Sigmoid colon (tissue), 7 donors: ENCODE results near the gene MED22. TPM values are rescaled to one million over a fixed set of nuclear protein-coding genes. Genes with fewer than 3 reads are reported as not detected.
A peak's percentile ranks its signal among the peaks of the same experiment; 100 is the strongest.

Experiments
- DNase-seq: peaks from one replicate; pipeline ENCODE4 v3.0.0-alpha.2; 2019
- H3K27ac ChIP-seq, 4 donors: fragments of 200-600 bp; sonication (generic); one replicate each; pipeline ENCODE4 v1.5.1; 2016 to 2019; ENCODE audit warnings: mild to moderate bottlenecking in 1 of 4
- H3K27me3 ChIP-seq, 3 donors: fragments of 200-600 bp; sonication (generic); one replicate each; pipeline ENCODE4 v1.5.1; 2019; ENCODE audit warnings: mild to moderate bottlenecking in 1 of 3
- H3K36me3 ChIP-seq, 4 donors: fragments of 200-600 bp; sonication (generic); one replicate each; pipeline ENCODE4 v1.5.1; 2016 to 2019
- H3K4me1 ChIP-seq, 4 donors: fragments of 200-600 bp; sonication (generic); one replicate each; pipeline ENCODE4 v1.5.1; 2017 to 2019
- H3K4me3 ChIP-seq, 4 donors: fragments of 200-600 bp; sonication (generic); one replicate each; pipeline ENCODE4 v1.5.1; 2017 to 2019; ENCODE audit warnings: mild to moderate bottlenecking in 2 of 4, moderate library complexity in 1 of 4
- H3K9me3 ChIP-seq, 4 donors: fragments of 200-600 bp in 3 of 4; sonication (generic) in 3 of 4; one replicate each; pipeline versions ENCODE4 v1.5.1 to v1.6.1; 2013 to 2019
- EP300 ChIP-seq, 4 donors: sonication (generic); formaldehyde crosslinking; IDR thresholded peaks; one replicate each; pipeline ENCODE4 v1.6.1; 2017; ENCODE audit warnings: antibody characterized with exemption in 4 of 4
- POLR2A ChIP-seq, 2 donors: fragments of 450-650 bp; IDR thresholded peaks; one replicate each; pipeline ENCODE4 v1.6.1; 2016; ENCODE audit warnings: antibody characterized with exemption in 2 of 2, mild to moderate bottlenecking in 2 of 2, moderate library complexity in 2 of 2
- POLR2AphosphoS5 ChIP-seq, 4 donors: sonication (generic); formaldehyde crosslinking; IDR thresholded peaks; one replicate each; pipeline ENCODE4 v1.6.1; 2017; ENCODE audit warnings: antibody characterized with exemption in 4 of 4
- WGBS, 2 donors: extraction: QIAGEN DNeasy Blood & Tissue Kit; methylation state at CpG; one replicate each; pipeline ENCODE4 v1.1.7; 2013; 5-methylcytosine and 5-hydroxymethylcytosine counted together
- intact Hi-C: fragments of 100-400 bp; cut with DNase I; formaldehyde crosslinking; loops from one replicate; pipeline ENCODE4 v1.15.1; 2023
- polyA plus RNA-seq, 3 donors: library from polyadenylated mRNA; stranded (reverse); fragments of 200-250 nt; gene quantifications; one replicate each; pipeline ENCODE4 v1.2.3, GENCODE V29; 2013
- total RNA-seq, 4 donors: library from RNA; depleted of rRNA; stranded (reverse); fragments of >200 nt; gene quantifications; one replicate each; pipeline ENCODE4 v1.1.0, GENCODE V29; 2016
- TF ChIP-seq, protein P1 (sequence below), 4 experiments: fragments of 450-650 bp in 3 of 4; fragments of 200-600 bp in 1 of 4; IDR thresholded peaks; one replicate each; pipeline ENCODE4 v1.5.1; 2016 to 2019; ENCODE audit warnings: antibody characterized with exemption in 4 of 4, mild to moderate bottlenecking in 3 of 4, moderate library complexity in 2 of 4
- donor health status: healthy with polysubstance abuse.
- donor health status: Bipolar disorder and iron deficiency.
- donor health status: healthy.

Gene MED22
- total and polyA plus RNA-seq, 7 donors = 8.4 to 31.3 (median 23.7) TPM

DNA sequence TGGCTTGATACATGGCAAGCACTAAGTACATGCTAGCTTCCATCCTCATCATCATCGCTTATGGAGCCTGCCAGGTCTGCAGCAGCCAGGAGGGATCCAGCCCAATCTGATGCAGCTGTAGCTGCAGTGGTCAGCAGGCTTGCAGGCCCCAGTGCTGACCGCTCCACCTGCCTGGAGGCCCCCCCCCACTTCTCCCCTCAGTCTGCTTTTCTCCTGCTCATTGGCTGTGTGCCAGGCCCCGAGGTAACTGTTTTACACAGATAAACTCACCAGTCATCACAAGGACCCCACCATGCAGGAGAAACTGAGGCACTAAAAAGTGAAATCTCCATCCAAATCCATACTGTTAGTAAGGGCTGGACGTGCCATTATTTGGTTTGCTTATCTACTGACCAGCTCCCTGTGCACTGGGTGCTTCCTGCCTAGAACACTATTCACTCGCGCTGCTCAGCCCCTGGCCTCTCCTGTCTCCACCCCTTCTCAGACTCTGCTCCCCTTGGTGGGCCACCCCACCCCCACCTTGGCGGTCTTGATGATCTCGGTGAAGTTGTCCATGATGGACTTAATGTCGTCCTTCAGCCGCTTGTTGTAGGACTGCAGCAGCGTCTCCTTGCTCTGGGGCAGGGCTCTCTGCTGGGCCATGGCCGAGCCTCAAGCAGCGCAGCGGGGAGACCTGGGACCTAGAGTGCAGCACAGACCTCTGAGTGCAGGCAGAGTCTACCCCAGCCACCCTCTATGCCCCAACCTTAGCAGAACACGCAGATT lies 1.7 kb downstream of the MED22 start:
- intact Hi-C loops = loop anchor here (5.0 kb wide), 1 partner anchor 116 kb away; no protein-coding TSS in a partner anchor
- 79 to 80% methylated on average over 15 of the region's 15 CpGs for WGBS, 2 donors
- Histone ChIP-seq H3K4me1 (peaks cover 0 to 31% (median 27%) of the 10 kb centered on the region in 4 donors), H3K27ac (peak overlapping the region; percentile 90 to 93 (median 92)), H3K36me3 (peaks cover 46 to 69% (median 57%) of the 10 kb centered on the region in 4 donors), H3K9me3 (no peaks in the 10 kb centered on the region), H3K27me3 (no peaks in the 10 kb centered on the region), H3K4me3 (peak overlapping the region; percentile 78 to 96 (median 88))
- no peak for DNase-seq
- TF ChIP-seq POLR2AphosphoS5 (IDR thresholded peaks at IDR 0.05) (no peak), EP300 (IDR thresholded peaks at IDR 0.05) (no peak), POLR2A (IDR thresholded peaks at IDR 0.05) (no peak)
- TF ChIP-seq, protein P1, sequence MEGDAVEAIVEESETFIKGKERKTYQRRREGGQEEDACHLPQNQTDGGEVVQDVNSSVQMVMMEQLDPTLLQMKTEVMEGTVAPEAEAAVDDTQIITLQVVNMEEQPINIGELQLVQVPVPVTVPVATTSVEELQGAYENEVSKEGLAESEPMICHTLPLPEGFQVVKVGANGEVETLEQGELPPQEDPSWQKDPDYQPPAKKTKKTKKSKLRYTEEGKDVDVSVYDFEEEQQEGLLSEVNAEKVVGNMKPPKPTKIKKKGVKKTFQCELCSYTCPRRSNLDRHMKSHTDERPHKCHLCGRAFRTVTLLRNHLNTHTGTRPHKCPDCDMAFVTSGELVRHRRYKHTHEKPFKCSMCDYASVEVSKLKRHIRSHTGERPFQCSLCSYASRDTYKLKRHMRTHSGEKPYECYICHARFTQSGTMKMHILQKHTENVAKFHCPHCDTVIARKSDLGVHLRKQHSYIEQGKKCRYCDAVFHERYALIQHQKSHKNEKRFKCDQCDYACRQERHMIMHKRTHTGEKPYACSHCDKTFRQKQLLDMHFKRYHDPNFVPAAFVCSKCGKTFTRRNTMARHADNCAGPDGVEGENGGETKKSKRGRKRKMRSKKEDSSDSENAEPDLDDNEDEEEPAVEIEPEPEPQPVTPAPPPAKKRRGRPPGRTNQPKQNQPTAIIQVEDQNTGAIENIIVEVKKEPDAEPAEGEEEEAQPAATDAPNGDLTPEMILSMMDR (IDR thresholded peaks at IDR 0.05) = no peak

DNA sequence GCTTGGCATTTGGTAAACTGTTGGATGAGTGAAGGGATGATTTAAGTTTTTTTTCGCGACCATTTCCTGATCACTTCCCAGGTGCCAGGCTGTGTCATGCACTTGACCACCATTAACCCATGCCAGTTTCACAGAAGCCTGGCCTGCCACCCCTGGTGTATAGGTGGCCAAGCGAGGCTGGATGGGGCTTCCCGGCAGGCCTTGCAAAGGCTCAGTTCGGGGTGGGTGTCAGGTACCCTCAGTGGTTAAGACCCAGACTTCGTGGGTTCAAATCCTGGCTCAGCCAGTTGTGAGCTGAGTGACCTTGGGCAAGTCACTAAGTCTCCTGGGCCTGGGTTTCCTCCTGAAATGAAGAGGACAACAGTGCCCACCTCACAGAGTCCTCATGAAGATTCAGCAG lies 2.3 kb downstream of the MED22 start:
- H3K27me3 ChIP-seq = no peaks in the 10 kb centered on the region
- H3K27ac ChIP-seq = peak overlapping the region in 2 of 4 donors; percentile 93
- TF ChIP-seq POLR2AphosphoS5 (IDR thresholded peaks at IDR 0.05) (no peak), EP300 (IDR thresholded peaks at IDR 0.05) (no peak)
- H3K4me1 ChIP-seq = peaks cover 0 to 31% (median 27%) of the 10 kb centered on the region in 4 donors
- H3K9me3 ChIP-seq = no peaks in the 10 kb centered on the region
- 95 to 96% methylated on average over 6 of the region's 6 CpGs for WGBS, 2 donors
- peaks cover 45 to 69% (median 56%) of the 10 kb centered on the region in 4 donors for H3K36me3 ChIP-seq
- no peak overlapping the region for H3K4me3 ChIP-seq
- no peak for DNase-seq
- intact Hi-C loops = loop anchor here (5.0 kb wide), 1 partner anchor 117 kb away; no protein-coding TSS in a partner anchor

DNA sequence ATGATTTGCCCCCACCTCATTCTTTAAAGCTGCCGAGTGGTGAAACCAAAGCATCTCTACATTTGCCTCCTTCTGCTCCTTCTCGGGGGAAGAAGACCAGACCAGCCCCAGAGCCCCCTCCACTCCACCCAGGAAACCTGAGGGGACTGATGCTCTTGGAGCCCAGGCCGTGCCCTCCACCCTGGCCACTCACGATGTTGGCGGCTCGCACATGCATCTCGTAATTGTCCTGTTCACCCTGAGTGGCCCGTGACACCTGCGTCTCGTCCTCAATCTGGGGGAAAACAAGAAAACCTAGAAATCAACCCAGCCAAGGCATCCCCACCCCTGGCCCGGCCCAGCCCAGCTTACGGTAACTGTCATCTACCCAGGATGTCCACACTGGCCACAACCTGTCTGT lies 3.0 kb downstream of the MED22 start:
- TF ChIP-seq EP300 (IDR thresholded peaks at IDR 0.05) (no peak), POLR2AphosphoS5 (IDR thresholded peaks at IDR 0.05) (no peak), POLR2A (IDR thresholded peaks at IDR 0.05) (no peak)
- TF ChIP-seq, protein P1 (IDR thresholded peaks at IDR 0.05) = no peak
- Histone ChIP-seq H3K4me1 (peaks cover 0 to 31% (median 26%) of the 10 kb centered on the region in 4 donors), H3K4me3 (no peak overlapping the region), H3K27me3 (no peaks in the 10 kb centered on the region), H3K36me3 (peaks cover 41 to 69% (median 52%) of the 10 kb centered on the region in 4 donors), H3K27ac (no peak overlapping the region), H3K9me3 (no peaks in the 10 kb centered on the region)
- WGBS, 2 donors = 95% methylated on average over 12 of the region's 12 CpGs
- intact Hi-C loops = loop anchor here (5.0 kb wide), 1 partner anchor 117 kb away; no protein-coding TSS in a partner anchor
- no peak for DNase-seq

DNA sequence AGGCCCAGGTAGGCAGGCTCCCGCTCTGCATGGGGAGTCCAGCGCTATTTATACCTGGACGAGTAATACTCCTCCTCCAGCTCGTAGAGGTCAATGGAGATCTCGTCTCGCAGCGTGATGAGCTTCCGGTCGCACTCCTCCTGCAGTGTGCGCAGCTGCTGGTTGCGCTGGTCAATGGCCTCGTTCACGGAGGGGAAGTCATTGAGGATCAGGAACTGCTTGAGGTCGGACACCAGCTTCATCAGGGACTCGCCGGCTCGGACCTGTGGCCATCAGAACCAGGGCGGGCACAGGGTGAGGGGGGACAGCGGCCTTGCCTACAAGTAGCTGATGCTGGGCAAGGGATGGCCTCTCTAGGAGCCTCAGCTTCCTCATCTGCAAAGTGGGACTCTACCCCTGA lies 3.9 kb downstream of the MED22 start:
- Histone ChIP-seq H3K27me3 (no peaks in the 10 kb centered on the region), H3K4me3 (no peak overlapping the region), H3K27ac (no peak overlapping the region), H3K36me3 (peaks cover 33 to 69% (median 48%) of the 10 kb centered on the region in 4 donors), H3K9me3 (no peaks in the 10 kb centered on the region), H3K4me1 (peaks cover 0 to 22% (median 19%) of the 10 kb centered on the region in 4 donors)
- TF ChIP-seq POLR2AphosphoS5 (IDR thresholded peaks at IDR 0.05) (no peak), EP300 (IDR thresholded peaks at IDR 0.05) (no peak), POLR2A (IDR thresholded peaks at IDR 0.05) (no peak)
- TF ChIP-seq, protein P1 (IDR thresholded peaks at IDR 0.05) = no peak
- DNase-seq = no peak
- WGBS, 2 donors = 97% methylated on average over 19 of the region's 19 CpGs
- intact Hi-C loops = no loop called here

DNA sequence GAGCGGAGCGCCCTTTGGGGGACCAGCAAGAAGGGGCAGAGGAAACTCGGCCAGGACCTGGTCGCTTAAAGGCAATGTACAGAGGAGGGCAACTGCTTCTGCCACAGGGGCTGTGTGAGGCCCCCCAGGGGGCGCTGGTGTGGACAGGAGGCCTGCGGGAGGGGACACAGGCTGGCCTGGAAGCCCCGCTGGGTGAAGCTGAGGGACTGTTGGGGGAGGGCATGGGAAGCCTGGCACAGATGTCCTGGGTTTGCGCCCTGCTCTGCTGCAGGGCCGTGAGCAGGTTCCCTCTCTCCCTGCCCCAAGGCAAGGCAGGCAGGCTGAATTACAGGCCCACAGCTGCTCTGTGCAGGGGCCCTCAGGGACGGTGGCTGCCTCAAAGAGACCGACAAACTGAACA lies 5.4 kb downstream of the MED22 start:
- Histone ChIP-seq H3K27me3 (no peaks in the 10 kb centered on the region), H3K9me3 (no peaks in the 10 kb centered on the region), H3K36me3 (peaks cover 33 to 78% (median 48%) of the 10 kb centered on the region in 4 donors), H3K4me3 (no peak overlapping the region), H3K4me1 (peaks cover 0 to 15% (median 14%) of the 10 kb centered on the region in 4 donors), H3K27ac (no peak overlapping the region)
- TF ChIP-seq, protein P1 (IDR thresholded peaks at IDR 0.05) = no peak
- no peak for TF ChIP-seq POLR2A (IDR thresholded peaks at IDR 0.05)
- TF ChIP-seq EP300 (IDR thresholded peaks at IDR 0.05) = no peak
- TF ChIP-seq POLR2AphosphoS5 (IDR thresholded peaks at IDR 0.05) = no peak
- DNase-seq = no peak
- 83 to 88% methylated on average over 11 of the region's 11 CpGs for WGBS, 2 donors
- intact Hi-C loops = no loop called here
